RPMI8226 (cell line): Measurements from ENCODE around the gene THTPA.
"Not testable (repeated sequence)": the region's sequence is repeated elsewhere in the genome, so short reads cannot be mapped to it uniquely, and the experiment has no call there.

ENCODE experiments used
- DNase-seq: peaks from one replicate; pipeline ENCODE4 v3.0.0-alpha.2; 2015

The THTPA gene

GRCh38 chr14:23584527-23585203 is 28.6 kb downstream of the THTPA start:
- not testable (repeated sequence) for DNase-seq

- DNase-seq, result peak; percentile 85
Measured at GRCh38 chr14:23588884-23589598, 33.0 kb downstream of the THTPA start.

- DNase-seq, result no peak
Measured at GRCh38 chr14:23589606-23590005, 33.5 kb downstream of the THTPA start.

- DNase-seq, result no peak
Measured at GRCh38 chr14:23590198-23590597, 34.1 kb downstream of the THTPA start.

GRCh38 chr14:23594191-23594590 is 38.1 kb downstream of the THTPA start:
- not testable (repeated sequence) for DNase-seq

GRCh38 chr14:23600322-23600707 is 44.2 kb downstream of the THTPA start:
- no peak for DNase-seq

- no peak for DNase-seq
Measured at GRCh38 chr14:23600806-23601205, 44.7 kb downstream of the THTPA start.

- no peak for DNase-seq
Measured at GRCh38 chr14:23601424-23601823, 45.4 kb downstream of the THTPA start.

- DNase-seq, result no peak
Measured at GRCh38 chr14:23601845-23602180, 45.7 kb downstream of the THTPA start.

- DNase-seq, result no peak
Measured at GRCh38 chr14:23602181-23603095, 46.4 kb downstream of the THTPA start.

- no peak for DNase-seq
Measured at GRCh38 chr14:23603103-23603502, 47.0 kb downstream of the THTPA start.

GRCh38 chr14:23604148-23604547 is 48.1 kb downstream of the THTPA start:
- DNase-seq, result no peak

GRCh38 chr14:23604675-23605170 is 48.7 kb downstream of the THTPA start:
- no peak for DNase-seq

GRCh38 chr14:23605931-23606585 is 50.0 kb downstream of the THTPA start:
- DNase-seq, result no peak

GRCh38 chr14:23608454-23608853 is 52.4 kb downstream of the THTPA start:
- no peak for DNase-seq

- no peak for DNase-seq
Measured at GRCh38 chr14:23609001-23609400, 52.9 kb downstream of the THTPA start.

- DNase-seq, result not testable (repeated sequence)
Measured at GRCh38 chr14:23609411-23610089, 53.5 kb downstream of the THTPA start.
